ENCODE data around the gene TRIP6. TPM values are rescaled to one million over a fixed set of nuclear protein-coding genes. Genes with fewer than 3 reads are reported as not detected.

The TRIP6 gene
- total and polyA plus RNA-seq, 2 experiments from 2014 or later: 57.5 to 70.3 TPM

GRCh38 chr7:100882785-100883526, 15.8 kb downstream of the TRIP6 start:
- DNase-seq (ENCODE audit: low spot score): no peak
- Histone ChIP-seq H3K9me2 (replicated peaks; ENCODE audit: insufficient read depth) (no peaks in the 10 kb centered on the region), H3K79me2 (peaks cover 74% of the 10 kb centered on the region), H3K9me3 (ENCODE audit: low read depth) (no peaks in the 10 kb centered on the region), H3K36me3 (replicated peaks; ENCODE audit: insufficient read depth, low read depth) (no peaks in the 10 kb centered on the region), H3K4me3 (no peak overlapping the region), H3K27me3 (no peaks in the 10 kb centered on the region), H4K20me1 (ENCODE audit: insufficient read depth, poor library complexity, severe bottlenecking) (peaks cover 42% of the 10 kb centered on the region), H3K4me1 (ENCODE audit: insufficient read depth) (peaks cover 5% of the 10 kb centered on the region), H3K27ac (no peak overlapping the region), H3K4me2 (no peak overlapping the region), H2AFZ (no peak overlapping the region)
- WGBS (ENCODE audit: low lambda C conversion rate, missing lambda C conversion rate): 96% methylated on average over 24 of the region's 24 CpGs
- TF ChIP-seq CTCF (IDR thresholded peaks at IDR 0.05; ENCODE audit: poor library complexity) (no peak), EZH2 (IDR thresholded peaks at IDR 0.05; ENCODE audit: borderline replicate concordance) (no peak), EZH2phosphoT487 (IDR thresholded peaks at IDR 0.05; ENCODE audit: low read depth, severe bottlenecking, unreplicated experiment) (no peak)

GRCh38 chr7:100884736-100885439, 17.7 kb downstream of the TRIP6 start:
- no peaks in the 10 kb centered on the region for H3K27me3 ChIP-seq
- no peak overlapping the region for H2AFZ ChIP-seq

GRCh38 chr7:100885440-100886141, 18.4 kb downstream of the TRIP6 start:
- no peak for TF ChIP-seq EZH2phosphoT487 (IDR thresholded peaks at IDR 0.05; ENCODE audit: low read depth, severe bottlenecking, unreplicated experiment)
- H4K20me1 ChIP-seq (ENCODE audit: insufficient read depth, poor library complexity, severe bottlenecking): peaks cover 16% of the 10 kb centered on the region
- no peaks in the 10 kb centered on the region for H3K36me3 ChIP-seq (replicated peaks; ENCODE audit: insufficient read depth, low read depth)
- DNase-seq (ENCODE audit: low spot score): no peak
- no peak overlapping the region for H2AFZ ChIP-seq
- H3K9me2 ChIP-seq (replicated peaks; ENCODE audit: insufficient read depth): no peaks in the 10 kb centered on the region
- H3K79me2 ChIP-seq: peaks cover 59% of the 10 kb centered on the region
- H3K9me3 ChIP-seq (ENCODE audit: low read depth): no peaks in the 10 kb centered on the region
- H3K27ac ChIP-seq: no peak overlapping the region
- H3K27me3 ChIP-seq: no peaks in the 10 kb centered on the region
- WGBS (ENCODE audit: low lambda C conversion rate, missing lambda C conversion rate): 78% methylated on average over 22 of the region's 22 CpGs
- H3K4me2 ChIP-seq: no peak overlapping the region
- no peak overlapping the region for H3K4me3 ChIP-seq
- peaks cover 16% of the 10 kb centered on the region for H3K4me1 ChIP-seq (ENCODE audit: insufficient read depth)

More at GRCh38 chr7:100884736-100885439, 17.7 kb downstream of the TRIP6 start:
- Histone ChIP-seq H3K79me2 (peaks cover 66% of the 10 kb centered on the region), H3K27ac (no peak overlapping the region), H3K4me1 (ENCODE audit: insufficient read depth) (peaks cover 12% of the 10 kb centered on the region), H3K36me3 (replicated peaks; ENCODE audit: insufficient read depth, low read depth) (no peaks in the 10 kb centered on the region), H4K20me1 (ENCODE audit: insufficient read depth, poor library complexity, severe bottlenecking) (peaks cover 23% of the 10 kb centered on the region), H3K9me2 (replicated peaks; ENCODE audit: insufficient read depth) (no peaks in the 10 kb centered on the region), H3K4me3 (no peak overlapping the region), H3K4me2 (no peak overlapping the region), H3K9me3 (ENCODE audit: low read depth) (no peaks in the 10 kb centered on the region)
- no peak for DNase-seq (ENCODE audit: low spot score)
- TF ChIP-seq EZH2phosphoT487 (IDR thresholded peaks at IDR 0.05; ENCODE audit: low read depth, severe bottlenecking, unreplicated experiment) (no peak), CTCF (IDR thresholded peaks at IDR 0.05; ENCODE audit: poor library complexity) (no peak), EZH2 (IDR thresholded peaks at IDR 0.05; ENCODE audit: borderline replicate concordance) (no peak)
- WGBS (ENCODE audit: low lambda C conversion rate, missing lambda C conversion rate): 95% methylated on average over 28 of the region's 29 CpGs
